GM23338 (cell line): ENCODE measurements around the gene PKD2L1. TPM values are rescaled to one million over a fixed set of nuclear protein-coding genes. Genes with fewer than 3 reads are reported as not detected.

ENCODE experiments used
- ATAC-seq: fragments of 200-7000 bp; cut with Tn5 transposase; 3 replicates; pipeline ENCODE4 v1.9.1; 2020
- DNase-seq: peaks from one replicate; pipeline ENCODE4 v3.0.0-alpha.2; 2015; ENCODE audit warnings: low spot score
- H2AFZ ChIP-seq: fragments of 200-600 bp; sonication (generic); 2 replicates; pipeline ENCODE4 v1.8.0; 2016; ENCODE audit warnings: antibody characterized with exemption, mild to moderate bottlenecking, moderate library complexity
- H3F3A ChIP-seq: fragments of 200-600 bp; sonication (generic); replicated peaks from 2 replicates; pipeline ENCODE4 v1.8.0; 2017; ENCODE audit warnings: antibody characterized with exemption, mixed run types, low read depth
- H3K27ac ChIP-seq: fragments of 200-600 bp; sonication (generic); 2 replicates; pipeline ENCODE4 v1.6.1; 2016; ENCODE audit warnings: low read depth
- H3K27me3 ChIP-seq: fragments of 200-600 bp; sonication (generic); 2 replicates; pipeline ENCODE4 v1.8.0; 2016; ENCODE audit warnings: mild to moderate bottlenecking, mixed run types, moderate library complexity; ENCODE audit not compliant: insufficient read depth
- H3K36me3 ChIP-seq: fragments of 200-600 bp; sonication (generic); 2 replicates; pipeline ENCODE4 v1.8.0; 2016; ENCODE audit warnings: mild to moderate bottlenecking; ENCODE audit not compliant: insufficient read depth
- H3K4me1 ChIP-seq: fragments of 200-600 bp; sonication (generic); 2 replicates; pipeline ENCODE4 v1.8.0; 2016; ENCODE audit warnings: mild to moderate bottlenecking, moderate library complexity; ENCODE audit not compliant: insufficient read depth
- H3K4me2 ChIP-seq: fragments of 200-600 bp; sonication (generic); 2 replicates; pipeline ENCODE4 v1.7.1; 2017; ENCODE audit warnings: mixed run types
- H3K4me3 ChIP-seq: fragments of 200-600 bp; sonication (generic); 2 replicates; pipeline ENCODE4 v1.6.1; 2016; ENCODE audit warnings: mixed run types
- H3K79me2 ChIP-seq: fragments of 200-600 bp; sonication (generic); replicated peaks from 2 replicates; pipeline ENCODE4 v1.8.0; 2017; ENCODE audit warnings: mild to moderate bottlenecking; ENCODE audit not compliant: insufficient read depth
- H3K9me2 ChIP-seq: fragments of 200-600 bp; sonication (generic); 2 replicates; pipeline ENCODE4 v1.8.0; 2017; ENCODE audit not compliant: insufficient read depth
- H4K20me1 ChIP-seq: fragments of 200-600 bp; sonication (generic); replicated peaks from 2 replicates; pipeline ENCODE4 v1.8.0; 2017; ENCODE audit warnings: mild to moderate bottlenecking; ENCODE audit not compliant: insufficient read depth
- H3K27ac Mint-ChIP-seq: 2 replicates; pipeline ENCODE4 v1.8.0; 2020; ENCODE audit warnings: inconsistent platforms, mild to moderate bottlenecking, moderate library complexity, mixed read lengths
- H3K27me3 Mint-ChIP-seq: 3 replicates; pipeline ENCODE4 v1.8.0; 2022; ENCODE audit warnings: low read depth, mild to moderate bottlenecking, moderate library complexity, mixed read lengths, inconsistent platforms; ENCODE audit not compliant: insufficient read depth, poor library complexity
- H3K36me3 Mint-ChIP-seq: 3 replicates; pipeline ENCODE4 v1.8.0; 2021; ENCODE audit warnings: low read depth, mild to moderate bottlenecking, inconsistent platforms, moderate library complexity, mixed read lengths
- H3K4me1 Mint-ChIP-seq: 3 replicates; pipeline ENCODE4 v1.8.0; 2020; ENCODE audit warnings: mild to moderate bottlenecking, inconsistent platforms, mixed read lengths
- H3K4me3 Mint-ChIP-seq: 3 replicates; pipeline ENCODE4 v1.8.0; 2021; ENCODE audit warnings: moderate library complexity, mild to moderate bottlenecking, inconsistent platforms, mixed read lengths
- H3K9me3 Mint-ChIP-seq: 3 replicates; pipeline ENCODE4 v1.8.0; 2020; ENCODE audit warnings: moderate library complexity, mild to moderate bottlenecking, inconsistent platforms, mixed read lengths
- CREB1 ChIP-seq: fragments of 250-450 bp; sonication (Bioruptor Pico); IDR thresholded peaks from 2 replicates; pipeline ENCODE4 v1.5.0; 2020; ENCODE audit warnings: low read depth, mild to moderate bottlenecking, moderate library complexity
- ETS1 ChIP-seq: IDR thresholded peaks from 2 replicates; pipeline ENCODE4 v1.6.1; 2016; ENCODE audit warnings: antibody characterized with exemption
- EZH2 ChIP-seq: fragments of 200-600 bp; sonication (generic); IDR thresholded peaks from one replicate; pipeline ENCODE4 v1.8.0; 2017; ENCODE audit warnings: antibody characterized with exemption, mild to moderate bottlenecking, low read depth; ENCODE audit not compliant: unreplicated experiment
- JUNB ChIP-seq: IDR thresholded peaks from one replicate; pipeline ENCODE4 v1.6.1; 2016; ENCODE audit warnings: antibody characterized with exemption; ENCODE audit not compliant: unreplicated experiment
- STAT1 ChIP-seq: IDR thresholded peaks from one replicate; pipeline ENCODE4 v1.6.1; 2016; ENCODE audit warnings: antibody characterized with exemption; ENCODE audit not compliant: unreplicated experiment
- ZNF114 ChIP-seq: fragments of 250-450 bp; sonication (Bioruptor Pico); IDR thresholded peaks from 2 replicates; pipeline ENCODE4 v1.5.0; 2020; ENCODE audit warnings: mild to moderate bottlenecking, moderate library complexity
- ZNF331 ChIP-seq: fragments of 250-450 bp; sonication (Bioruptor Pico); IDR thresholded peaks from 2 replicates; pipeline ENCODE4 v1.5.0; 2020; ENCODE audit warnings: low read depth, mild to moderate bottlenecking, moderate library complexity
- polyA plus RNA-seq: library from polyadenylated mRNA; unstranded; fragments of >200 nt; fragmentation: Nextera tagmentation; extraction: Ambion mirVana; gene quantifications from 2 replicates; pipeline ENCODE4 v1.2.1, GENCODE V29; 2016
- total RNA-seq: library from RNA; depleted of rRNA; stranded (reverse); fragments of >200 nt; shearing (Covaris generic); gene quantifications from 2 replicates; pipeline ENCODE4 v1.2.3, GENCODE V29; 2014
- TF ChIP-seq, protein P1 (sequence below): fragments of 250-450 bp; sonication (Bioruptor Pico); IDR thresholded peaks from 2 replicates; pipeline ENCODE4 v1.5.0; 2020; ENCODE audit warnings: mild to moderate bottlenecking, moderate library complexity

The PKD2L1 gene
- total and polyA plus RNA-seq, 2 experiments from 2014 or later, result not detected

GRCh38 chr10:100348389-100348927, 18.4 kb upstream of the PKD2L1 start:
- H3K79me2 ChIP-seq, result peaks cover 79% of the 10 kb centered on the region
- H3K9me2 ChIP-seq, result no peaks in the 10 kb centered on the region
- H2AFZ ChIP-seq, result no peak overlapping the region
- Mint-ChIP-seq H3K27me3 (peaks cover 14% of the 10 kb centered on the region), H3K4me1 (peaks cover 56% of the 10 kb centered on the region), H3K36me3 (peaks cover 60% of the 10 kb centered on the region), H3K27ac (no peak overlapping the region), H3K4me3 (peak overlapping the region; percentile 92), H3K9me3 (no peaks in the 10 kb centered on the region)
- H3F3A ChIP-seq, result peaks cover 36% of the 10 kb centered on the region
- TF ChIP-seq, protein P1, sequence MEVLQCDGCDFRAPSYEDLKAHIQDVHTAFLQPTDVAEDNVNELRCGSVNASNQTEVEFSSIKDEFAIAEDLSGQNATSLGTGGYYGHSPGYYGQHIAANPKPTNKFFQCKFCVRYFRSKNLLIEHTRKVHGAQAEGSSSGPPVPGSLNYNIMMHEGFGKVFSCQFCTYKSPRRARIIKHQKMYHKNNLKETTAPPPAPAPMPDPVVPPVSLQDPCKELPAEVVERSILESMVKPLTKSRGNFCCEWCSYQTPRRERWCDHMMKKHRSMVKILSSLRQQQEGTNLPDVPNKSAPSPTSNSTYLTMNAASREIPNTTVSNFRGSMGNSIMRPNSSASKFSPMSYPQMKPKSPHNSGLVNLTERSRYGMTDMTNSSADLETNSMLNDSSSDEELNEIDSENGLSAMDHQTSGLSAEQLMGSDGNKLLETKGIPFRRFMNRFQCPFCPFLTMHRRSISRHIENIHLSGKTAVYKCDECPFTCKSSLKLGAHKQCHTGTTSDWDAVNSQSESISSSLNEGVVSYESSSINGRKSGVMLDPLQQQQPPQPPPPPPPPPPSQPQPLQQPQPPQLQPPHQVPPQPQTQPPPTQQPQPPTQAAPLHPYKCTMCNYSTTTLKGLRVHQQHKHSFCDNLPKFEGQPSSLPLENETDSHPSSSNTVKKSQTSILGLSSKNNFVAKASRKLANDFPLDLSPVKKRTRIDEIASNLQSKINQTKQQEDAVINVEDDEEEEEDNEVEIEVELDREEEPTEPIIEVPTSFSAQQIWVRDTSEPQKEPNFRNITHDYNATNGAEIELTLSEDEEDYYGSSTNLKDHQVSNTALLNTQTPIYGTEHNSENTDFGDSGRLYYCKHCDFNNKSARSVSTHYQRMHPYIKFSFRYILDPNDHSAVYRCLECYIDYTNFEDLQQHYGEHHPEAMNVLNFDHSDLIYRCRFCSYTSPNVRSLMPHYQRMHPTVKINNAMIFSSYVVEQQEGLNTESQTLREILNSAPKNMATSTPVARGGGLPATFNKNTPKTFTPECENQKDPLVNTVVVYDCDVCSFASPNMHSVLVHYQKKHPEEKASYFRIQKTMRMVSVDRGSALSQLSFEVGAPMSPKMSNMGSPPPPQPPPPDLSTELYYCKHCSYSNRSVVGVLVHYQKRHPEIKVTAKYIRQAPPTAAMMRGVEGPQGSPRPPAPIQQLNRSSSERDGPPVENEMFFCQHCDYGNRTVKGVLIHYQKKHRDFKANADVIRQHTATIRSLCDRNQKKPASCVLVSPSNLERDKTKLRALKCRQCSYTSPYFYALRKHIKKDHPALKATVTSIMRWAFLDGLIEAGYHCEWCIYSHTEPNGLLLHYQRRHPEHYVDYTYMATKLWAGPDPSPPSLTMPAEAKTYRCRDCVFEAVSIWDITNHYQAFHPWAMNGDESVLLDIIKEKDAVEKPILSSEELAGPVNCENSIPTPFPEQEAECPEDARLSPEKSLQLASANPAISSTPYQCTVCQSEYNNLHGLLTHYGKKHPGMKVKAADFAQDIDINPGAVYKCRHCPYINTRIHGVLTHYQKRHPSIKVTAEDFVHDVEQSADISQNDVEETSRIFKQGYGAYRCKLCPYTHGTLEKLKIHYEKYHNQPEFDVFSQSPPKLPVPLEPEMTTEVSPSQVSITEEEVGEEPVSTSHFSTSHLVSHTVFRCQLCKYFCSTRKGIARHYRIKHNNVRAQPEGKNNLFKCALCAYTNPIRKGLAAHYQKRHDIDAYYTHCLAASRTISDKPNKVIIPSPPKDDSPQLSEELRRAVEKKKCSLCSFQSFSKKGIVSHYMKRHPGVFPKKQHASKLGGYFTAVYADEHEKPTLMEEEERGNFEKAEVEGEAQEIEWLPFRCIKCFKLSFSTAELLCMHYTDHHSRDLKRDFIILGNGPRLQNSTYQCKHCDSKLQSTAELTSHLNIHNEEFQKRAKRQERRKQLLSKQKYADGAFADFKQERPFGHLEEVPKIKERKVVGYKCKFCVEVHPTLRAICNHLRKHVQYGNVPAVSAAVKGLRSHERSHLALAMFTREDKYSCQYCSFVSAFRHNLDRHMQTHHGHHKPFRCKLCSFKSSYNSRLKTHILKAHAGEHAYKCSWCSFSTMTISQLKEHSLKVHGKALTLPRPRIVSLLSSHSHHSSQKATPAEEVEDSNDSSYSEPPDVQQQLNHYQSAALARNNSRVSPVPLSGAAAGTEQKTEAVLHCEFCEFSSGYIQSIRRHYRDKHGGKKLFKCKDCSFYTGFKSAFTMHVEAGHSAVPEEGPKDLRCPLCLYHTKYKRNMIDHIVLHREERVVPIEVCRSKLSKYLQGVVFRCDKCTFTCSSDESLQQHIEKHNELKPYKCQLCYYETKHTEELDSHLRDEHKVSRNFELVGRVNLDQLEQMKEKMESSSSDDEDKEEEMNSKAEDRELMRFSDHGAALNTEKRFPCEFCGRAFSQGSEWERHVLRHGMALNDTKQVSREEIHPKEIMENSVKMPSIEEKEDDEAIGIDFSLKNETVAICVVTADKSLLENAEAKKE (CRISPR knock-in tag), result no peak
- TF ChIP-seq ZNF331 (CRISPR knock-in tag) (no peak), STAT1 (no peak), EZH2 (no peak), ZNF114 (CRISPR knock-in tag) (no peak), JUNB (no peak), ETS1 (no peak), CREB1 (CRISPR knock-in tag) (no peak)
- peaks cover 56% of the 10 kb centered on the region for H4K20me1 ChIP-seq
- ATAC-seq (no peak), DNase-seq (no peak)
- peak overlapping the region; percentile 100 for H3K4me3 ChIP-seq
- H3K4me1 ChIP-seq, result peaks cover 60% of the 10 kb centered on the region
- H3K27ac ChIP-seq, result peak overlapping the region; percentile 66
- no peaks in the 10 kb centered on the region for H3K27me3 ChIP-seq
- H3K36me3 ChIP-seq, result peaks cover 54% of the 10 kb centered on the region
- H3K4me2 ChIP-seq, result peak overlapping the region; percentile 99
